Astrocyte (in vitro differentiated cells and primary cell): ENCODE measurements around the gene NAIF1.

Experiments used
- EZH2 ChIP-seq: IDR thresholded peaks from 2 replicates; pipeline ENCODE4 v1.6.1; 2012; ENCODE audit warnings: mild to moderate bottlenecking, low read length, inconsistent platforms; ENCODE audit not compliant: insufficient read depth
- TF ChIP-seq, protein P1 (sequence below): IDR thresholded peaks from 2 replicates; pipeline ENCODE4 v1.5.1; 2011; ENCODE audit warnings: low read depth, mild to moderate bottlenecking, inconsistent platforms, low read length, moderate library complexity; ENCODE audit not compliant: insufficient read depth

GRCh38 chr9:128062846-128063831 is 4.0 kb downstream of the NAIF1 start:
- TF ChIP-seq, protein P1, sequence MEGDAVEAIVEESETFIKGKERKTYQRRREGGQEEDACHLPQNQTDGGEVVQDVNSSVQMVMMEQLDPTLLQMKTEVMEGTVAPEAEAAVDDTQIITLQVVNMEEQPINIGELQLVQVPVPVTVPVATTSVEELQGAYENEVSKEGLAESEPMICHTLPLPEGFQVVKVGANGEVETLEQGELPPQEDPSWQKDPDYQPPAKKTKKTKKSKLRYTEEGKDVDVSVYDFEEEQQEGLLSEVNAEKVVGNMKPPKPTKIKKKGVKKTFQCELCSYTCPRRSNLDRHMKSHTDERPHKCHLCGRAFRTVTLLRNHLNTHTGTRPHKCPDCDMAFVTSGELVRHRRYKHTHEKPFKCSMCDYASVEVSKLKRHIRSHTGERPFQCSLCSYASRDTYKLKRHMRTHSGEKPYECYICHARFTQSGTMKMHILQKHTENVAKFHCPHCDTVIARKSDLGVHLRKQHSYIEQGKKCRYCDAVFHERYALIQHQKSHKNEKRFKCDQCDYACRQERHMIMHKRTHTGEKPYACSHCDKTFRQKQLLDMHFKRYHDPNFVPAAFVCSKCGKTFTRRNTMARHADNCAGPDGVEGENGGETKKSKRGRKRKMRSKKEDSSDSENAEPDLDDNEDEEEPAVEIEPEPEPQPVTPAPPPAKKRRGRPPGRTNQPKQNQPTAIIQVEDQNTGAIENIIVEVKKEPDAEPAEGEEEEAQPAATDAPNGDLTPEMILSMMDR: no peak
- TF ChIP-seq EZH2: no peak
